ENCODE measurements around the gene ZNF79.

DNA sequence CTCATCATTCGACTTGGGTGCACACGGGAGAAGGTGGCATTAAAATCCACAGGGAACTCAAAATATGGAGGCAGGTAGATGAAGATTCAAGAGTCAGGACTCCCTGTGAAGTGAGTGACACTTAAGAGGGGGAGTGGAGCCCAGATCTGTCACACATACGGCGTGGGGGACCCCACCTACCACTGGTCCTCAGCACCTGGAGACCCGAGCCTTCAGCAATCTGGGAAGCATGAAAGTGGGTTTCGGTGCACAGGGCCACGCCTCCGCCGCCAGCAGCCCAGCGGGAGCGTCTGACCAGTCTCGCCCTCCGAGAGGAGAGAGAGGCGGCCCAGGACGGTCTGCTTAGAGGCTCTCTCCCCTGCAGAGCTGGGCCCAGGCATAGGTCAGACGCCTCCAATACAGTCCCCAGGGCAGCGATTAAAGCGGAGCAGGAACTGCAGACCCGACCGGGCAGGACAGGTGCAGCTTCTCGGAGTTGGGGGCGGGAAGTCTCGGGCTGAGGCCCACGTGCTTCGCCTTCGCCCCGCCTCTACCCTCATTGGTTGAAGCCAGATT is 27.9 kb upstream of the ZNF79 start:
- TF ChIP-seq FOXJ3 (CRISPR knock-in tag; IDR thresholded peaks at IDR 0.05; ENCODE audit: borderline replicate concordance) (no peak), GABPB1 (CRISPR knock-in tag; IDR thresholded peaks at IDR 0.05) (peak; percentile 42; the same call in 1 of the 2 replicates), ZNF138 (CRISPR knock-in tag; conservative IDR thresholded peaks at IDR 0.05) (no peak), NR2C2 (CRISPR knock-in tag; IDR thresholded peaks at IDR 0.05) (no peak), JUN (CRISPR knock-in tag; IDR thresholded peaks at IDR 0.05) (no peak), NR3C1 (CRISPR knock-in tag; conservative IDR thresholded peaks at IDR 0.05; ENCODE audit: low read depth) (no peak)
- TF ChIP-seq, protein P1, sequence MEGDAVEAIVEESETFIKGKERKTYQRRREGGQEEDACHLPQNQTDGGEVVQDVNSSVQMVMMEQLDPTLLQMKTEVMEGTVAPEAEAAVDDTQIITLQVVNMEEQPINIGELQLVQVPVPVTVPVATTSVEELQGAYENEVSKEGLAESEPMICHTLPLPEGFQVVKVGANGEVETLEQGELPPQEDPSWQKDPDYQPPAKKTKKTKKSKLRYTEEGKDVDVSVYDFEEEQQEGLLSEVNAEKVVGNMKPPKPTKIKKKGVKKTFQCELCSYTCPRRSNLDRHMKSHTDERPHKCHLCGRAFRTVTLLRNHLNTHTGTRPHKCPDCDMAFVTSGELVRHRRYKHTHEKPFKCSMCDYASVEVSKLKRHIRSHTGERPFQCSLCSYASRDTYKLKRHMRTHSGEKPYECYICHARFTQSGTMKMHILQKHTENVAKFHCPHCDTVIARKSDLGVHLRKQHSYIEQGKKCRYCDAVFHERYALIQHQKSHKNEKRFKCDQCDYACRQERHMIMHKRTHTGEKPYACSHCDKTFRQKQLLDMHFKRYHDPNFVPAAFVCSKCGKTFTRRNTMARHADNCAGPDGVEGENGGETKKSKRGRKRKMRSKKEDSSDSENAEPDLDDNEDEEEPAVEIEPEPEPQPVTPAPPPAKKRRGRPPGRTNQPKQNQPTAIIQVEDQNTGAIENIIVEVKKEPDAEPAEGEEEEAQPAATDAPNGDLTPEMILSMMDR (IDR thresholded peaks at IDR 0.05), result no peak
- TF ChIP-seq, protein P2, sequence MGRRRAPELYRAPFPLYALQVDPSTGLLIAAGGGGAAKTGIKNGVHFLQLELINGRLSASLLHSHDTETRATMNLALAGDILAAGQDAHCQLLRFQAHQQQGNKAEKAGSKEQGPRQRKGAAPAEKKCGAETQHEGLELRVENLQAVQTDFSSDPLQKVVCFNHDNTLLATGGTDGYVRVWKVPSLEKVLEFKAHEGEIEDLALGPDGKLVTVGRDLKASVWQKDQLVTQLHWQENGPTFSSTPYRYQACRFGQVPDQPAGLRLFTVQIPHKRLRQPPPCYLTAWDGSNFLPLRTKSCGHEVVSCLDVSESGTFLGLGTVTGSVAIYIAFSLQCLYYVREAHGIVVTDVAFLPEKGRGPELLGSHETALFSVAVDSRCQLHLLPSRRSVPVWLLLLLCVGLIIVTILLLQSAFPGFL (CRISPR knock-in tag; IDR thresholded peaks at IDR 0.05; ENCODE audit: borderline replicate concordance), result no peak
- TF ChIP-seq, protein P3, sequence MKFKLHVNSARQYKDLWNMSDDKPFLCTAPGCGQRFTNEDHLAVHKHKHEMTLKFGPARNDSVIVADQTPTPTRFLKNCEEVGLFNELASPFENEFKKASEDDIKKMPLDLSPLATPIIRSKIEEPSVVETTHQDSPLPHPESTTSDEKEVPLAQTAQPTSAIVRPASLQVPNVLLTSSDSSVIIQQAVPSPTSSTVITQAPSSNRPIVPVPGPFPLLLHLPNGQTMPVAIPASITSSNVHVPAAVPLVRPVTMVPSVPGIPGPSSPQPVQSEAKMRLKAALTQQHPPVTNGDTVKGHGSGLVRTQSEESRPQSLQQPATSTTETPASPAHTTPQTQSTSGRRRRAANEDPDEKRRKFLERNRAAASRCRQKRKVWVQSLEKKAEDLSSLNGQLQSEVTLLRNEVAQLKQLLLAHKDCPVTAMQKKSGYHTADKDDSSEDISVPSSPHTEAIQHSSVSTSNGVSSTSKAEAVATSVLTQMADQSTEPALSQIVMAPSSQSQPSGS (CRISPR knock-in tag; IDR thresholded peaks at IDR 0.05; ENCODE audit: borderline replicate concordance, low read depth), result no peak
- TF ChIP-seq, protein P4, sequence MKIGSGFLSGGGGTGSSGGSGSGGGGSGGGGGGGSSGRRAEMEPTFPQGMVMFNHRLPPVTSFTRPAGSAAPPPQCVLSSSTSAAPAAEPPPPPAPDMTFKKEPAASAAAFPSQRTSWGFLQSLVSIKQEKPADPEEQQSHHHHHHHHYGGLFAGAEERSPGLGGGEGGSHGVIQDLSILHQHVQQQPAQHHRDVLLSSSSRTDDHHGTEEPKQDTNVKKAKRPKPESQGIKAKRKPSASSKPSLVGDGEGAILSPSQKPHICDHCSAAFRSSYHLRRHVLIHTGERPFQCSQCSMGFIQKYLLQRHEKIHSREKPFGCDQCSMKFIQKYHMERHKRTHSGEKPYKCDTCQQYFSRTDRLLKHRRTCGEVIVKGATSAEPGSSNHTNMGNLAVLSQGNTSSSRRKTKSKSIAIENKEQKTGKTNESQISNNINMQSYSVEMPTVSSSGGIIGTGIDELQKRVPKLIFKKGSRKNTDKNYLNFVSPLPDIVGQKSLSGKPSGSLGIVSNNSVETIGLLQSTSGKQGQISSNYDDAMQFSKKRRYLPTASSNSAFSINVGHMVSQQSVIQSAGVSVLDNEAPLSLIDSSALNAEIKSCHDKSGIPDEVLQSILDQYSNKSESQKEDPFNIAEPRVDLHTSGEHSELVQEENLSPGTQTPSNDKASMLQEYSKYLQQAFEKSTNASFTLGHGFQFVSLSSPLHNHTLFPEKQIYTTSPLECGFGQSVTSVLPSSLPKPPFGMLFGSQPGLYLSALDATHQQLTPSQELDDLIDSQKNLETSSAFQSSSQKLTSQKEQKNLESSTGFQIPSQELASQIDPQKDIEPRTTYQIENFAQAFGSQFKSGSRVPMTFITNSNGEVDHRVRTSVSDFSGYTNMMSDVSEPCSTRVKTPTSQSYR (CRISPR knock-in tag; IDR thresholded peaks at IDR 0.05), result no peak
